Osteoblast (primary cell): ENCODE measurements around the gene PCA3. TPM values are rescaled to one million over a fixed set of nuclear protein-coding genes. Genes with fewer than 3 reads are reported as not detected.

Experiments used
- DNase-seq: peaks from one replicate; pipeline ENCODE4 v3.0.0; 2011; ENCODE audit warnings: low spot score, mixed read lengths; ENCODE audit not compliant: insufficient read length; ENCODE audit errors: missing footprints
- H2AFZ ChIP-seq: 2 replicates; pipeline ENCODE4 v1.6.0; 2011; ENCODE audit warnings: mild to moderate bottlenecking, low read length
- H3K27ac ChIP-seq: 2 replicates; pipeline ENCODE4 v1.5.1; 2011; ENCODE audit warnings: mild to moderate bottlenecking, low read depth, low read length, moderate library complexity
- H3K27me3 ChIP-seq: 2 replicates; pipeline ENCODE4 v1.6.0; 2012; ENCODE audit warnings: mild to moderate bottlenecking, control low read depth, inconsistent platforms, low read length, moderate library complexity; ENCODE audit not compliant: insufficient read depth
- H3K36me3 ChIP-seq: 2 replicates; pipeline ENCODE4 v1.5.1; 2011; ENCODE audit warnings: mild to moderate bottlenecking, low read length, control low read depth, moderate library complexity; ENCODE audit not compliant: insufficient read depth
- H3K4me1 ChIP-seq: 2 replicates; pipeline ENCODE4 v1.5.1; 2011; ENCODE audit warnings: mild to moderate bottlenecking, low read length, control low read depth, moderate library complexity; ENCODE audit not compliant: insufficient read depth
- H3K4me2 ChIP-seq: 2 replicates; pipeline ENCODE4 v1.6.0; 2011; ENCODE audit warnings: mild to moderate bottlenecking, low read length; ENCODE audit not compliant: insufficient read depth
- H3K4me3 ChIP-seq: fragments of 200-600 bp; sonication (generic); 3 replicates; pipeline ENCODE4 v1.5.1; 2012; ENCODE audit warnings: mild to moderate bottlenecking, low read length, inconsistent platforms; ENCODE audit not compliant: insufficient read depth
- H3K79me2 ChIP-seq: 2 replicates; pipeline ENCODE4 v1.6.0; 2012; ENCODE audit warnings: mild to moderate bottlenecking, low read length, control low read depth, inconsistent platforms; ENCODE audit not compliant: insufficient read depth
- H3K9me3 ChIP-seq: 2 replicates; pipeline ENCODE4 v1.5.1; 2011; ENCODE audit warnings: low read depth, low read length, control low read depth
- H4K20me1 ChIP-seq: 2 replicates; pipeline ENCODE4 v1.6.0; 2012; ENCODE audit warnings: mild to moderate bottlenecking, low read length, control low read depth; ENCODE audit not compliant: insufficient read depth
- CTCF ChIP-seq: IDR thresholded peaks from 2 replicates; pipeline ENCODE4 v1.5.1; 2011; ENCODE audit warnings: mild to moderate bottlenecking, low read depth, low read length, moderate library complexity; ENCODE audit errors: extremely low read depth
- total RNA-seq: library from RNA; depleted of rRNA; stranded (reverse); fragments of >200 nt; gene quantifications from 2 replicates; pipeline ENCODE4 v1.2.3, GENCODE V29; 2012

Gene PCA3
- total RNA-seq, 1 donor, result 0.36 TPM

GRCh38 chr9:76784881-76785280, 20.6 kb downstream of the PCA3 start:
- H3K36me3 ChIP-seq, result no peaks in the 10 kb centered on the region
- H3K4me2 ChIP-seq, result no peak overlapping the region
- no peak overlapping the region for H3K4me3 ChIP-seq
- no peak for DNase-seq
- no peak overlapping the region for H2AFZ ChIP-seq
- no peak overlapping the region for H3K27ac ChIP-seq
- no peaks in the 10 kb centered on the region for H3K4me1 ChIP-seq
- no peaks in the 10 kb centered on the region for H3K9me3 ChIP-seq
- no peaks in the 10 kb centered on the region for H3K27me3 ChIP-seq
- H3K79me2 ChIP-seq, result no peaks in the 10 kb centered on the region
- TF ChIP-seq CTCF, result no peak
- H4K20me1 ChIP-seq, result no peaks in the 10 kb centered on the region

GRCh38 chr9:76785501-76785900, 21.3 kb downstream of the PCA3 start:
- H3K4me1 ChIP-seq, result no peaks in the 10 kb centered on the region
- no peak for DNase-seq
- no peak for TF ChIP-seq CTCF
- no peak overlapping the region for H3K4me2 ChIP-seq
- H4K20me1 ChIP-seq, result no peaks in the 10 kb centered on the region
- no peak overlapping the region for H3K27ac ChIP-seq
- no peaks in the 10 kb centered on the region for H3K79me2 ChIP-seq
- H2AFZ ChIP-seq, result no peak overlapping the region
- H3K36me3 ChIP-seq, result no peaks in the 10 kb centered on the region
- no peak overlapping the region for H3K4me3 ChIP-seq
- no peaks in the 10 kb centered on the region for H3K9me3 ChIP-seq
- no peaks in the 10 kb centered on the region for H3K27me3 ChIP-seq

GRCh38 chr9:76787677-76788076, 23.4 kb downstream of the PCA3 start:
- TF ChIP-seq CTCF, result no peak
- Histone ChIP-seq H3K27me3 (no peaks in the 10 kb centered on the region), H3K4me1 (no peaks in the 10 kb centered on the region), H3K4me3 (no peak overlapping the region), H3K79me2 (no peaks in the 10 kb centered on the region), H3K9me3 (no peaks in the 10 kb centered on the region), H4K20me1 (no peaks in the 10 kb centered on the region), H3K27ac (no peak overlapping the region), H3K4me2 (no peak overlapping the region), H2AFZ (no peak overlapping the region), H3K36me3 (no peaks in the 10 kb centered on the region)
- no peak for DNase-seq

- H3K79me2 ChIP-seq, result no peaks in the 10 kb centered on the region
- no peaks in the 10 kb centered on the region for H3K36me3 ChIP-seq
- no peak overlapping the region for H3K4me3 ChIP-seq
- no peaks in the 10 kb centered on the region for H3K27me3 ChIP-seq
- DNase-seq, result no peak
- no peaks in the 10 kb centered on the region for H3K9me3 ChIP-seq
- no peak for TF ChIP-seq CTCF
- H3K4me1 ChIP-seq, result no peaks in the 10 kb centered on the region
- no peak overlapping the region for H2AFZ ChIP-seq
- no peaks in the 10 kb centered on the region for H4K20me1 ChIP-seq
- no peak overlapping the region for H3K27ac ChIP-seq
- no peak overlapping the region for H3K4me2 ChIP-seq
Measured at GRCh38 chr9:76789840-76790239, 25.6 kb downstream of the PCA3 start.
